Measurements from ENCODE around the gene GIMAP6.

DNA sequence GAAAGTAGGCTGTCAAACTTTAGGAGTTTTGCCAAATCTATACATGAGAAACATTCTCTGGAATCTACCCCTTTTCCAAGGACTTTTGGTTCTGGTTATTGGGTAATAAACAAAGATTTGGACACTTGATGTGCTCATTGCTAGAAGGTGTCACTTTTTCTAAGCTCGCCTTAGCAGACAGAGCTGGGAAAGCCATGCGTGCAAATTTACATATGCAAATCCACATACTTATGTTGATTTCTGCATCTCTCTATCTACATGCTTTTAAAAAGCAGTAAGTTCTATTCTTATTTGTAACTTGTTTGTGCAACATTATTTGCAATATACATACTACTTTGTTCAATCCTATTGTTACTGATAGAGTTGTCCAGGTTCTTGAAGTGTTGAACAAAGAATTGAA is 22.5 kb upstream of the GIMAP6 start:
- TF ChIP-seq POLR2A (IDR thresholded peaks at IDR 0.05; ENCODE audit: low read length) (no peak), GATA1 (IDR thresholded peaks at IDR 0.05; ENCODE audit: low read depth, low read length) (no peak)

All from erythroblast (primary cell).